NT2/D1 (cell line): ENCODE results near the gene NPPB.

Experiments
- DNase-seq: peaks from one replicate; pipeline ENCODE4 v3.0.0-alpha.2; 2011; ENCODE audit warnings: low read depth, low spot score
- H3K27me3 ChIP-seq: 2 replicates; pipeline ENCODE4 v1.6.0; 2011; ENCODE audit warnings: mild to moderate bottlenecking; ENCODE audit not compliant: insufficient read length, insufficient read depth
- H3K36me3 ChIP-seq: 2 replicates; pipeline ENCODE4 v1.6.1; 2011; ENCODE audit warnings: mild to moderate bottlenecking, low read length, mixed read lengths; ENCODE audit not compliant: insufficient read depth, insufficient read length
- H3K4me1 ChIP-seq: 2 replicates; pipeline ENCODE4 v1.5.1; 2011; ENCODE audit not compliant: insufficient read depth, insufficient read length
- H3K4me3 ChIP-seq: 2 replicates; pipeline ENCODE4 v1.5.1; 2011; ENCODE audit warnings: low read depth; ENCODE audit not compliant: insufficient read length
- H3K9ac ChIP-seq: 2 replicates; pipeline ENCODE4 v1.6.0; 2011; ENCODE audit warnings: low read depth; ENCODE audit not compliant: insufficient read length
- H3K9me3 ChIP-seq: 2 replicates; pipeline ENCODE4 v1.5.1; 2011; ENCODE audit warnings: mild to moderate bottlenecking, low read length; ENCODE audit not compliant: insufficient read depth
- SUZ12 ChIP-seq: IDR thresholded peaks from 2 replicates; pipeline ENCODE4 v1.6.1; 2011; ENCODE audit not compliant: insufficient read length, insufficient read depth; ENCODE audit errors: extremely low read depth
- YY1 ChIP-seq: IDR thresholded peaks from 2 replicates; pipeline ENCODE4 v1.6.1; 2011; ENCODE audit not compliant: insufficient read length, insufficient read depth
- ZNF274 ChIP-seq: IDR thresholded peaks from 2 replicates; pipeline ENCODE4 v1.6.1; 2011; ENCODE audit warnings: mild to moderate bottlenecking, low read depth, low read length

The NPPB gene

DNA sequence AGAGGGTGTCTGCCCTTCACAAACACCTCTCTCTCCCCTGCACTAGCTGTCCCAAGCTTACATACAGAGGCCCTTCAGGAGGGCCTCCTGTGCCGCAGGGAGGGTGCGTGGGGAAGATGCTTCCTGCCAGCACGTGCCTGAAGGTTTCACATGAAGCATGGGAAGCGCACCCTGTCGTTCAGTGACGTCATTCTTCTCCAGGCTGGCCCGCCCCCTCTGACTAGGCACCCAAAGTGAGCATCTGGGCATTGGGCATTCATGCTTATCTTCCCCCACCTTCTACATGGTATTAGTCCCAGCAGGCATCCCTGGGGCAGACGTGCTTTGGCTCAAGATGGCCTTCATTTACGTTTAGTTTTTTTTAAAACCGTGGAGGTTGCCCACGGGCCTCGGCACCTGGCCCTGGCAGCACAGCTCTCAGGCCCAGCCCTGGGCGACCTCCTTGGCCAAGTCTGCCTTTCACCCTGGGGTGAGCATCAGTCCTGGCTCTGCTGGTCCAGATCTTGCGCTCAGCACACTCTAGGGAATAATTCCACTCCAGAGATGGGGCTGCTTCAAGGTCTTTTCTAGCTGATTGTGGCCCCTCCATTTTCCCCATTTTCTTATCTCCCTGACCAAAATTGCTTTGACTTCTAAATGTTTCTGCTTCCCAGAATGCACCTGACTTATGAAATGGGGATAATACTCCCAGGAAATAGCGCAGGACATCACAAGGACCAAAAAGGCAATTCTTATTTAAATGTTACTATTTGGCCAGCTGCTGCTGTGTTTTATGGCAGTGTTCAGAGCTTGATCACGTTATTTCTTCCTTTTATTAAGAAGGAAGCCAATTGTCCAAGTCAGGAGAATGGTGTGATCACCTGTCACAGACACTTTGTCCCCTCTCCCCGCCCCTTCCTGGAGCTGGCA lies 17.2 kb downstream of the NPPB start:
- TF ChIP-seq YY1: no peak
- no peak for TF ChIP-seq SUZ12
- no peak for TF ChIP-seq ZNF274
- Histone ChIP-seq H3K27me3 (no peaks in the 10 kb centered on the region), H3K9ac (no peak overlapping the region), H3K9me3 (no peaks in the 10 kb centered on the region), H3K4me3 (no peak overlapping the region), H3K36me3 (peaks cover 89% of the 10 kb centered on the region), H3K4me1 (no peaks in the 10 kb centered on the region)
- DNase-seq: no peak

GRCh38 chr1:11839727-11840705 lies 18.7 kb downstream of the NPPB start:
- no peak overlapping the region for H3K9ac ChIP-seq
- peaks cover 94% of the 10 kb centered on the region for H3K36me3 ChIP-seq
- no peaks in the 10 kb centered on the region for H3K27me3 ChIP-seq
- H3K4me1 ChIP-seq: no peaks in the 10 kb centered on the region
- no peak overlapping the region for H3K4me3 ChIP-seq
- no peak for TF ChIP-seq ZNF274
- TF ChIP-seq YY1: no peak
- TF ChIP-seq SUZ12: no peak
- H3K9me3 ChIP-seq: no peaks in the 10 kb centered on the region
- no peak for DNase-seq

- Histone ChIP-seq H3K4me3 (no peak overlapping the region), H3K9ac (no peak overlapping the region), H3K36me3 (peaks cover 94% of the 10 kb centered on the region), H3K27me3 (no peaks in the 10 kb centered on the region), H3K9me3 (no peaks in the 10 kb centered on the region), H3K4me1 (no peaks in the 10 kb centered on the region)
- peak; percentile 36 for DNase-seq
- no peak for TF ChIP-seq ZNF274
- TF ChIP-seq YY1: no peak
- TF ChIP-seq SUZ12: no peak
Observed at GRCh38 chr1:11838349-11839272, 20.1 kb downstream of the NPPB start.

DNA sequence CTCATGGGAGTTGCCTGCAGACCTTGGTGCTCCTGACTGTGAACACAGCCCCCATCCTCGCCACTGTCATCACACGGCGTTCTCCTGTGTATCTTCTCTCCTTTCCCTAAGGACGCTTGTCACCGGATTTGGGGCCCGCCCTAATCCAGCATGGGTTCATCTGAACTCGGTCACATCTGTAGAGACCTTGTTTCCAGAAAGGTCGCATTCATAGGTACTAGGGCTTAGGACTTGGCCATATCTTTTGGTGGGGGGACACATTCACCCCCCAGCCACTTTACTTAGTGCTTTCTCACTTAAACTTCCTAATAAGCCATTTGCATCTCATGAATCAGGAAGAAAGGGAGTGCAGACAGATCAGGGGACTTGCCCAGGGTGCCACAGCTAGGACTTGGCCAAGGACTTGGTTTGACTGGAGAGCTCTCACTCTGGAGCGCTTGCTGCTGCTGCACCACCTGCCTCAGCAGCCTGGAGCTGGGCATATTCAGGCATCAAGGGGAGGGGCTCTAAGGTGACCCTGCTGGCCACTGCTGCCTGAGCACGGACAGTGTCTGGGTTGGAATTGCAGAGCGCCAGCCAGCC lies 20.9 kb downstream of the NPPB start:
- DNase-seq: no peak
- Histone ChIP-seq H3K9ac (no peak overlapping the region), H3K4me3 (no peak overlapping the region), H3K27me3 (no peaks in the 10 kb centered on the region), H3K9me3 (no peaks in the 10 kb centered on the region), H3K4me1 (no peaks in the 10 kb centered on the region), H3K36me3 (peaks cover 97% of the 10 kb centered on the region)
- TF ChIP-seq ZNF274 (no peak), YY1 (no peak), SUZ12 (no peak)

DNA sequence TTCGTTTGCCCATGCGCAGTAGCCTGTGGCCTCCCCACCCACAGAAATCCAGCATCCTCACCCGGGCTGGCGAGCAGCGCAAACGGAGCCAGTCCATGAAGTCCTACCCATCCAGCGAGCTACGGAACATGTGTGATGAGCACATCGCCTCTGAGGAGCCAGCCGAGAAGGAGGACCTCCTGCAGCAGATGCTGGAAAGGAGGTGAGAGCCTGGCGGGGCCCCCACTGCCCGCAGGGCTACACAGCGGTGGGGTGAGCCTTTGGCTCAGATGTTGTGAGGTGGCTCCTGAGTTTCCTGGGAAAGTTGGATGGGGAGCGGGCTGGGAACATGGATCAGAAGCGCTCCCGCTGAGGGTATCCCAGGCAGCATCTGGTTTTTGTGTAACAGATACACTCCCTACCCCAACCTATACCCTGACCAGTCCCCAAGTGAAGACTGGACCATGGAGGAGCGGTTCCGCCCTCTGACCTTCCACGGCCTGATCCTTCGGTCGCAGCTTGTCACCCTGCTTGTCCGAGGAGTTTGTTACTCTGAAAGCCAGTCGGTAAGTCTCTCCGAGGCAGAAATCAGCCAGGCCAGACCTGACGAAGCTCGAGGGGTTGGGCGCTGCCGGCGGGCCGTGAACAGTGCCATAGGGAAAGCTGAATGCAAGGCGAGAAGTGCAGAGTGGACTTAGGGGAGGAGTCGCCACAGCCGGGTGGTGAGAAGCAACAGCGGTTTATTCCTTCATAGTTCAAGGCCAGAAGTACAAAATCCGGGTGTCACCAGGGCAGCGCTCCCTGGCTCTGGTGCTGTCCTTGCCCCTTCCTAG lies 21.6 kb downstream of the NPPB start:
- H3K4me3 ChIP-seq: no peak overlapping the region
- H3K27me3 ChIP-seq: no peaks in the 10 kb centered on the region
- no peak overlapping the region for H3K9ac ChIP-seq
- DNase-seq: no peak
- TF ChIP-seq SUZ12 (no peak), YY1 (no peak), ZNF274 (no peak)
- H3K4me1 ChIP-seq: no peaks in the 10 kb centered on the region
- peaks cover 97% of the 10 kb centered on the region for H3K36me3 ChIP-seq
- H3K9me3 ChIP-seq: no peaks in the 10 kb centered on the region
